ENCODE results near the gene BAZ1B. TPM values are rescaled to one million over a fixed set of nuclear protein-coding genes. Genes with fewer than 3 reads are reported as not detected.
"Not testable (repeated sequence)": the region's sequence is repeated elsewhere in the genome, so short reads cannot be mapped to it uniquely, and the experiment has no call there.

The BAZ1B gene
- total and polyA plus RNA-seq, 8 donors, result 8.9 to 210 (median 46.5) TPM

- peaks cover 0 to 8% (median 0%) of the 10 kb centered on the region in 4 donors for H3K4me1 ChIP-seq
- intact Hi-C loops (cut with DNase I; ENCODE audit: low total_unique reads), result no loop called here
- 95 to 100% (median 98%) methylated on average over 3 of the region's 3 CpGs for WGBS, 5 donors
- H3K27me3 ChIP-seq, result no peaks in the 10 kb centered on the region
- no peaks in the 10 kb centered on the region for H3K9me3 ChIP-seq
- H3K4me3 ChIP-seq, result no peak overlapping the region
- H3K36me3 ChIP-seq, result peaks cover 10 to 42% (median 32%) of the 10 kb centered on the region in 4 donors
- TF ChIP-seq POLR2A (IDR thresholded peaks at IDR 0.05) (no peak), POLR2AphosphoS5 (IDR thresholded peaks at IDR 0.05) (no peak), CTCF (IDR thresholded peaks at IDR 0.05) (no peak), EP300 (IDR thresholded peaks at IDR 0.05) (no peak)
- H3K27ac ChIP-seq, result no peak overlapping the region
- DNase-seq, result no peak
Measured at GRCh38 chr7:73530800-73531199, 8.7 kb upstream of the BAZ1B start.

- no peak overlapping the region for H3K4me3 ChIP-seq
- H3K4me1 ChIP-seq, result peaks cover 5 to 21% (median 6%) of the 10 kb centered on the region in 4 donors
- intact Hi-C loops (cut with DNase I; ENCODE audit: low total_unique reads), result no loop called here
- no peak for TF ChIP-seq EP300 (IDR thresholded peaks at IDR 0.05)
- TF ChIP-seq CTCF (IDR thresholded peaks at IDR 0.05), result no peak
- no peak for TF ChIP-seq POLR2A (IDR thresholded peaks at IDR 0.05)
- TF ChIP-seq POLR2AphosphoS5 (IDR thresholded peaks at IDR 0.05), result no peak
- H3K27ac ChIP-seq, result no peak overlapping the region
- no peaks in the 10 kb centered on the region for H3K27me3 ChIP-seq
- H3K36me3 ChIP-seq, result peaks cover 0 to 12% (median 0%) of the 10 kb centered on the region in 4 donors
- no peaks in the 10 kb centered on the region for H3K9me3 ChIP-seq
- DNase-seq, result peak in 1 of 2 donors; percentile 17
- 64 to 79% (median 73%) methylated on average over 7 to 8 of the region's 8 CpGs for WGBS, 5 donors
Measured at GRCh38 chr7:73526896-73527821, 5.1 kb upstream of the BAZ1B start.

DNA sequence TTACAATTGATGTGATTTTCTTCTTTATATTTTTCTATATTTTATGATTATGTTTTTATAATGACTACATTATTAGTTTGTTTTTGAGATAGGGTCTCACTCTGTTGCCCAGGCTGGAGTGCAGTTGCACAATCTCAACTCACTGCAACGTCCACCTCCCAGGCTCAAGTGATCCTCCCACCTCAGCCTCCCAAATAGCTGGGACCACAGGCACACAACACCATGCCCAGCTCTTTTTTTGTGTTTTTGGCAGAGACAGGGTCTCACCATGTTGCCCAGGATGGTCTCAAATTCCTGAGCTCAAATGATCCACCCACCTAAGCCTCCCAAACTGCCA is 4.0 kb upstream of the BAZ1B start:
- H3K27ac ChIP-seq; intact Hi-C loops (cut with DNase I; ENCODE audit: low total_unique reads); H3K36me3 ChIP-seq; H3K9me3 ChIP-seq; DNase-seq; H3K27me3 ChIP-seq; H3K4me3 ChIP-seq: not testable (repeated sequence)
- H3K4me1 ChIP-seq, result peaks cover 5 to 25% (median 6%) of the 10 kb centered on the region in 4 donors
- WGBS, 5 donors, result 52 to 82% (median 61%) methylated on average over 1 of the region's 1 CpG

DNA sequence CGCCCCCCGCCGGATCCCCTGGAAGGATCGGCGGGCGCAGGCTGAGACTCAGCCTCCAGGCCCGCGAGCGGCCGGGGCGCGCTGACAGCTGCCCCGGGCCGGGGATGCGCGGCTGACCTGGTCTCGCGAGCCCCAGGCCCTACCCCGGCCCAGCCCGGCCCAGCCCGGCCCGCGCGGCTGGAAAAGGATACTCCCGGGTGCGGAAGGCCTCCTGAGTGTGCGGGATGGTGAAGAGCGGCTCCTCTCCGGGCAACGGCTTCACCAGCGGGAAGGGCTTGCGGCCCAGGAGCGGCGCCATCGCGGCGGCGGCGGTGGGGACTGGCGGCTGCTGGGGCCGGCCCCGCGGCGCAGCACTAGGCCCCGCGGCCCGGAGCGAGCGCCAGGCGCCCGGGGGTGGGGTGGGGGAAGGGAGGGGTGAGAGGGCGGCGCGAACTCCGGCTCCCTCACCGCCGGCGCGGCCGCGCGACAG is 423 bp downstream of the BAZ1B start:
- WGBS, 5 donors, result 0 to 2% (median 0%) methylated on average over 6 to 62 of the region's 62 CpGs
- intact Hi-C loops (cut with DNase I; ENCODE audit: low total_unique reads), result no loop called here

More for the DNA sequence above, 423 bp downstream of the BAZ1B start:
- H3K27me3 ChIP-seq, result no peaks in the 10 kb centered on the region
- DNase-seq, result peak in 1 of 2 donors; percentile 61
- no peak for TF ChIP-seq POLR2AphosphoS5 (IDR thresholded peaks at IDR 0.05)
- no peak for TF ChIP-seq EP300 (IDR thresholded peaks at IDR 0.05)
- TF ChIP-seq POLR2A (IDR thresholded peaks at IDR 0.05), result no peak
- TF ChIP-seq CTCF (IDR thresholded peaks at IDR 0.05), result no peak
- peaks cover 3 to 12% (median 7%) of the 10 kb centered on the region in 4 donors for H3K36me3 ChIP-seq
- peaks cover 30 to 70% (median 42%) of the 10 kb centered on the region in 4 donors for H3K4me1 ChIP-seq
- H3K27ac ChIP-seq, result peak overlapping the region; percentile 89 to 98 (median 93)
- peak overlapping the region; percentile 89 to 98 (median 95) for H3K4me3 ChIP-seq
- no peaks in the 10 kb centered on the region for H3K9me3 ChIP-seq

Measured in stomach (tissue), 9 donors.